Mononuclear cell (primary cell): ENCODE measurements around the gene MEIOSIN. TPM values are rescaled to one million over a fixed set of nuclear protein-coding genes. Genes with fewer than 3 reads are reported as not detected.

ENCODE experiments used
- H3K27me3 ChIP-seq: 2 replicates; pipeline ENCODE4 v1.6.0; 2011; ENCODE audit warnings: low read length, control low read depth; ENCODE audit not compliant: insufficient read depth
- H3K4me1 ChIP-seq: 2 replicates; pipeline ENCODE4 v1.5.1; 2011; ENCODE audit warnings: mild to moderate bottlenecking, low read length, control low read depth; ENCODE audit not compliant: insufficient read depth
- H3K4me3 ChIP-seq: 2 replicates; pipeline ENCODE4 v1.5.1; 2011; ENCODE audit warnings: mild to moderate bottlenecking, low read length, moderate library complexity
- H3K9me3 ChIP-seq: 2 replicates; pipeline ENCODE4 v1.5.1; 2011; ENCODE audit warnings: low read depth, mild to moderate bottlenecking, control low read depth, low read length
- total RNA-seq: library from RNA; depleted of rRNA; stranded (reverse); fragments of >200 nt; gene quantifications from one replicate; pipeline ENCODE4 v1.2.3, GENCODE V29; 2012

Gene MEIOSIN
- total RNA-seq, 1 donor = not detected

DNA sequence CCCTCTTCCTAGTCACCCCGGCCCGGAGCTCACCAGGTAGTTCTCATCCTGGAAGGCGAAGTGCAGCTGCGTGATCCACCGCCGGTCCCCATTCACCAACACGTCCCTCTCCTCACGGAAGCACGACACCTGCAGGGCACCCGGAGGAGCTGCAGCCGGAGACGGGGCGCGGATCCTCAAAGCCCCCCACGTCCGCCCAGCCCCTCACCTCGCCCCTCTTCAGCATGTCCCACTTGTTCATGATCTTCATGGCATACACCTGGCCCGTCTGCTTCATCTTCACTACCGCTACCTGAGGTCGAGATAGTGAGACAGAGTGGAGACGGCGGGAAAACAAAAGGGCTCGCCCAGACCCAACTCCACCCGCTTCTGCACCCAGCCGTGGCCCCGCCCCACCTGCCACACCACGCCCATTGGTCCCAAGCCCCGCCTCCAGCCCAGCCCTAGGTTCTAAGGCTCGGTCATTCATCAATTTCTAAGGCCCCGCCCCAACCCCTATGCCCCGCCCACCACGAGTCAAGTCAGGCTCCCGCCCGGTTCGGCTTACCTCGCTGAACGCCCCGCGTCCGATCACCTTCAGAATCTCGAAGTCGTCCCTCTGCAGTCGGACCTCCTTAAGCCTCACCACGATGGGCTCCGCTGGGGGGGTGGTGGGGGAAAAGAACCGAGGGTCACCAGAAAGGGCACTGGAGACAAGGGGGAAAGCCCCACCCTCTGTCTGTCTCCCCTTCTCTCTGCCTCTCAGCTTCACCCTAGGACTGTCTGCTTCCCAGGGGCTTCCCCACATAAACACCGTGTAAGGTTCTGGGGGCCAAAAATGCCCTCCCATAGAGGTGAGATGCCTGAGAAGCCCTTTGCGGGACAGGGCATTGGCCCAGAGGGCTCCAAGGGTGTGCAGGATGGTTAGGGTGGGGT lies 46.2 kb downstream of the MEIOSIN start:
- H3K4me3 ChIP-seq = no peak overlapping the region
- no peaks in the 10 kb centered on the region for H3K9me3 ChIP-seq
- peaks cover 18% of the 10 kb centered on the region for H3K4me1 ChIP-seq
- peaks cover 57% of the 10 kb centered on the region for H3K27me3 ChIP-seq

DNA sequence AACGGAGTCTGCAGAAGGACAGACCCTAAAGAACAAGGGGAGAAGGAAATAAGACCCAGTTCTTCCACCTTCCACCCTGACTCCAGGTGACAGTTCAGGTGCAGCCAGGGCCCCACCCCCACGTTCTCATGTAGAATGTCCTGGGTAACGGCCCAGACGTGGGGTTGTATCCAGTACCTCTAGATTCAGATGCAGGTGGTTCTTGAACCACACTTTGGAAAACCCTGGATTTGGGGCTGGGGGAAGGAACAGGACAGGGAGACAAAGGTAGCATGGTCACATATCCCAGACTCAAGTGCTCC lies 46.9 kb downstream of the MEIOSIN start:
- H3K27me3 ChIP-seq = peaks cover 57% of the 10 kb centered on the region
- peaks cover 18% of the 10 kb centered on the region for H3K4me1 ChIP-seq
- no peak overlapping the region for H3K4me3 ChIP-seq
- H3K9me3 ChIP-seq = no peaks in the 10 kb centered on the region

DNA sequence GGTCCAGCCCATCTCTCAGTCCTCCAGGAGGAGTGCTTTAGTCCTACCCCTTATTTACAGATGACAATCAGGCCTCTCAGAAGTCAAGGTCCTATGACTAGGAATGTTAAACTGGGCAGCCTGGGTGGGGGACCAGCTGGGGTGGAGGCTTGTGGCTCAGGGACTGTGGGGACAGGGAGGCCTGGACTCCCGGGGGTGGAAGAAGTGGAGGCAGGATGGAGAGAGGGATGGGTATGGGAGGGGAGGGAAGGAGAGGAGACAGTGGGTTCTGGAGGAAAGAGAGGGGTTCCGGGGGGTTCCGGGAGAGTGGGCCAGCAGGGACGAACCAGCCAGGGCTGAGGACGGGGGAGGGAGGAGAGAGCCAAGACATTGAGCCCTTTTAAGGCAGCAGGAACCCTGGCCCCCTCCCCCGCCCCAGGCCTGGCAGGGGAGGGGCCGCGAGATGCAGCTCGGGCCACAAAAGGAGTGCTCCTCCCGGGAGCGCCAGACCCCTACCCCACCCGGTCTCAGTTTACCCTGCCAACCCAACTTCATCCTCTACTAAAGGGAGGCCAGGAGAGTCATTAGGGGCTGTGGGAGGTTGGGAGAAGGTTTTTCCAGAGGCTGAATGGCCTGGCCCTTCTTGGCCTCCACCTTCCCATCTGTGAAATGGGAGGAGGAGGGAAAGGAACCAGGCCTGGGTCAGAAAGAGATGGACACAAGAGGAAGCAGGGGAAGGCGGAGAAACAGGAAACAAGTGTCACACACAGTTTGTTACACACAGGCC lies 47.4 kb downstream of the MEIOSIN start:
- H3K4me3 ChIP-seq = no peak overlapping the region
- peaks cover 18% of the 10 kb centered on the region for H3K4me1 ChIP-seq
- no peaks in the 10 kb centered on the region for H3K9me3 ChIP-seq
- H3K27me3 ChIP-seq = peaks cover 61% of the 10 kb centered on the region

DNA sequence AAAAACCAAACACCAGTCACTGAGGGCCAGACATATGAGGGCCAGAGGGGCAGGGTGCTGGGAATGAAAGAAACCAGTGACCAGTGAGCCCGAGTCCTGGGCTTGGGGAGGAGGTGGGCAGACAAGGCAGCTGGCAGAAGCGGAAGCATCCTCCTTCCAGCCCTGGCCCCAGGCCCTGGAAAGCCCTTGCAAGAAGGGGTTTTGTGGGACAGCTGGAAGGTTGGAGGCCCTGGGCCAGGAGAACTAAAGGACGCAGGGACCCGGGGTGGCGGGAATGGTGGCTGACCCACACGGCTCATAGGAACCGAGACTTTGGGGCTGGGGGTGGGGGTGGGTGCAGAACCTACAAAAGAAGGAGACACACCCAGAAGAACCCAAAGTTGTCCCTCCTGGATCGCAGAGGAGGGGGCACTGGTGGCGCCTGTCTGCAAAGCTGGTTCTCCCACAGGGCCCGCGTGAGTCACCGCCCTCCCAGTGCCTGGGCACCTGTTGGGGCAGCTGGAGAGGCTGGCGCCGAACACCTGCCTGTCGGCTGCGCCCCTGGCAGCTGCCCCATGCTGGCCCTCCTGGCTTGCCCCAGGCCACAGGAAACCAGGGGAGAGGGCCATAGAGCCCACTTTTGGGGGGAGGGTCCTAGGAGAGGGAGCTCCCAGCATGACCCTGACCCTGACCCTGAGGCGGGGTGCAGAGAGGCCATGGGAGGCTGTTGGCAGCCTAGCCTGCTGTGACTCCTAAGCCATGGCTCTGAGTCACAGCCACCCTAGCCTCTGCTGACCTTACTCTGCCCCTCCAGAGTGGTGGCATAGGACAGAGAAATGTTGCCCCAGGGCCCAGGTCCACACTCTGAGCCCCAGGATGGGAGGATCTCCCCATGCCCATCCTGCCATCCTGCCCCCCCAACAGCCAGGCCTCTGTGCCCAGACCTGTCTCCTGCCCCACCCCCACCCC lies 48.2 kb downstream of the MEIOSIN start:
- Histone ChIP-seq H3K9me3 (no peaks in the 10 kb centered on the region), H3K4me1 (peaks cover 18% of the 10 kb centered on the region), H3K27me3 (peaks cover 63% of the 10 kb centered on the region), H3K4me3 (no peak overlapping the region)

DNA sequence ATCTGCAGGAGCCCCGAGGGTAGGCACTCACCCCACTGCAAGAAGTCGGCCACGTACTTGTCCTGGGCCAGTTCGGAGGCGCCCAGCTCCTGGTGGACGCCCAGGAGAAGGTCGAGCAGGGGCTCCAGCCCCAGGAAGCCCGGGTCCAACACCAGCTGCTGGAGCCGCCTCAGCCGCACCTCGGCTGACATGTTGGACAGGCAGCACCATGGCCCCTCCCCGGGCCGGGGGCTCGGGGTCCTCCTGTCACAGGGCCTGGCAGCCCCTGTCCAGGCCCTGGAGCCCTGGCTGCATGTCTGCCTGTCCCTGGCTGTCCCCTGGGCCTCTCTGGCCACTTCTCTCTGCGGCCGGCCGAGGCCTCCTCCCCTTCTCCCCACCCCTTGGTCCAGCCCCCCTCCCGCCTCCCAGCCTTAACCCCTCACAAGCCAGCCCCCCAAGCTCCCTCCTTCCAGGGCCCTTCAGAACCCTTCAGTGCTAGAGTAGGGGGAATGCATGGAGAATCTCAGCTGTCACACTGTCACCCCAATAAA lies 49.0 kb downstream of the MEIOSIN start, which contains the start of gene DMPK:
TSS of gene DMPK (minus strand) at position 329 of the 530 bp plus-strand sequence. CDS start at position 191, 138 bp downstream.
- Histone ChIP-seq H3K4me1 (peaks cover 18% of the 10 kb centered on the region), H3K27me3 (peaks cover 65% of the 10 kb centered on the region), H3K9me3 (no peaks in the 10 kb centered on the region), H3K4me3 (no peak within 1 kb of the TSS)

DNA sequence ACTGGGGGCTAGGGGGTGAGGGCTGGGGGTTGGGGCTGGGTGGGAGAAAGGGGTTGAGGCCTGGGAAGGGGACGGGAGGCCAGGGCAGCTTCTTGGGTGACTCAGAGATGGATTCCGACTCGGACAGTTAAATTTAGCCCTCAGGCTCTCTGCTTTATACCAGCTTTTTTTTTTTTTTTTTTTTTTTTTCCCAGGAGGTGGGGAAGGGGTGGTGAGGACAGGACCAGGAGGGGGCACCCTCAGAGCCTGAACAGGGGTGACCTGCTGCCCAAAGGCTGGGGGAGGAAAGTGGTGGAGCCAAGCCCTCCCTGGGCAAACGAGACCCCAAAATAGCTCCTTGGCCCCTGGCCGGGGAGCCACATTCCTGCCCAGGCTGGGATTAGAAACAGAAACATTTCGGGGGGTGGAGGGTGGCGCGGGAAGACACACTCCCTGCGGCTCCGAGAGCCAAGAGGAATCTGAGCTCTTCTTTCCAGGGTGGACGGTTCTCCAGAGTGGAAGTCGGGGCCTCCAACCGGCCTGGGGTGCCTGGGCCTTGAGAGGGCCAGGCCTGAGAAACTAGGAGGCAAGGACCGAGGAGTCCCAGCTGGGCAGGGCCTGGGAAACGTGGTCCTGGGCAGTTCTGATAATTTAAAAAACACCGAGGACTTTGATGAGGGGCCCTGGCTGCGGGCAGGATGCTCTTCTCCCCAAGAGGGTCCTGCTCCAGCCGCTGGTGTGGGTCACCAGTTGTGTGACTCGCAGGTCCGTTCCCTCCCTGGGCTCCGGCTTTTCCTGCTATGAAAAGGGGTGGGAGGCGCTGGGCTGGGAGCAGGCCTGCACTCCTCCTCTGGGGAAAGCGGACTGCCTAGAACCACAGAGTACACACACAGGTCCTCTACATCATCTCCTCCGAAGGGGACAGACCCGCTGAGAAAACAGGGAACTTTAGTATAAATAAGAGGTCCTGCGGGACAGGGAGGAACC lies 49.9 kb downstream of the MEIOSIN start:
- Histone ChIP-seq H3K4me3 (no peak overlapping the region), H3K4me1 (peaks cover 18% of the 10 kb centered on the region), H3K9me3 (no peaks in the 10 kb centered on the region), H3K27me3 (peaks cover 69% of the 10 kb centered on the region)

DNA sequence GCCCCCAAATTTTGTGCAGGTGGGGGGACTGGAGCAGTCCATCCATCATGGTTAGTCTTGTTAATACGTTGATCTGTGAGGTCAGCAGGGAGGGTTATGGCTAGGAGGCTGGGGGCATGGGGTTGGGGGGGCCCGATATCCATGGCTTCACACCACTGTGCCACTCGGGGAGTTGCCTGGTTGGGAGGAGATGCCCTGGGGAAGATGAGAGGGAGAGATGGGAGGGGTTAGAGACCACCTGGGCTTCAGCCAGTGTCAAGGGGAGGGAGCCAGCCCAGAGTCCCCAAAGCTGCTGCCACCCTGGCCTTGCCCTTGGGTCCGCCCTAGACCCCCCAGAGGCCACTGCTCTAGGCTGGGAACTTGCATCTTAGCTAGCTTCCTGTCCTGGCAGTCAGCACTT lies 50.9 kb downstream of the MEIOSIN start:
- Histone ChIP-seq H3K4me3 (no peak overlapping the region), H3K4me1 (peaks cover 13% of the 10 kb centered on the region), H3K27me3 (peaks cover 71% of the 10 kb centered on the region), H3K9me3 (no peaks in the 10 kb centered on the region)

DNA sequence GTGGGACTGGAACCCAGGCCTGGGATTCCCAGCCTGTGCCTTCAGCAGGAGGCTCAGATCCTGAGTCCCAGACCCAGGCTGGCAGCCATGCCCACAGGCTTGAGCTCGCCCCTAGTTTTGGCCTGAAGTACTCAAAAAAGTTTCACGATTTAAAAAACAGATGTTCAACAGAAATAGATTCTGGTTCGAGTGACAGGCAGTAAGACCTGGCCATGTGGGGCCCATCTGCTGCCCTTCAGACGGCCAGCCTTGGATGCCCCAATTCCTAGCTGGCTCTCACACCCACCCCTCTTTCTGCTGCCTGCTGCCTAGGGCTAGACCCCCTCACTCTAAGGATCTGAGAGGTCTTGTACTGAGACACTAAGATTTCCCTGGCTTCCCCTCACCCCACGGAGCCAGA lies 51.9 kb downstream of the MEIOSIN start:
- Histone ChIP-seq H3K4me3 (no peak overlapping the region), H3K4me1 (peaks cover 4% of the 10 kb centered on the region), H3K27me3 (peaks cover 67% of the 10 kb centered on the region), H3K9me3 (no peaks in the 10 kb centered on the region)

DNA sequence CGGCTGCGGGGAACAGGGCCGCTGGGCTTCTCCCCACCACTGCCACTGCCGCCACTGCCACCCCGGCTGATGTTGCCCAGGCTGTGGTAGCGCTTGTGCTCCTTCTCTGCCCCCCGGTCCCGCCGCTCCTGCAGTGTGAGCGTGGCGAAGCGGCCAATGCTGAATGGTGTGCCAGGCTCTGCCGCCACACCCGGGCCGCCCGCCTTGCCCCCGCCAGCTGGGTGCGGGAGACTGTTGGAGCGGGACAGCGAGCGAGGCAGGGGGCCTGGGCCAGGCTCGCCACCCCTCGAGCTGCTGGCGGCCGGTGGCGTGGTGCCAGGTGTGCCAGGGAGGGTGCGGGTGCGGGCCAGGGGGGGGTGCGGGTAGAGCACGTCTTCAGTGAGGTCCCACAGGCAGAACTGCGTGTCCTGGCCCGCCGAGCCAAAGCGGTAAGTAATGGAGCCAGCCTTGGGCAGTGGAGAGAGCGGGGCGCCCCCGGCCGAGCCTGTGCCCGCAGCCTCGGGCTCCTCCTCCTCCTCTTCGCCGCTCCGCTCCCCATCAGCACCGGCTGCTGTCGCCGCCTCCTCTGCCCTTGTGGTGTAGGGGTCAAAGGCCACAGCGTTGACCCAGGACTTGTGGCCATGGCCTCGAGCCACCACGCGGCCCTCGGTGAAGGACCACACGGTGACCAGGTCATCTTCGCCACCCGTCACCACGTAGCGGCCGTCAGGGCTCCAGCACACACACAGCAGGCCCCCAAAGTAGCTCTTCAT lies 52.7 kb downstream of the MEIOSIN start:
- Histone ChIP-seq H3K4me3 (no peak overlapping the region), H3K27me3 (peaks cover 59% of the 10 kb centered on the region), H3K4me1 (peaks cover 10% of the 10 kb centered on the region), H3K9me3 (no peaks in the 10 kb centered on the region)

DNA sequence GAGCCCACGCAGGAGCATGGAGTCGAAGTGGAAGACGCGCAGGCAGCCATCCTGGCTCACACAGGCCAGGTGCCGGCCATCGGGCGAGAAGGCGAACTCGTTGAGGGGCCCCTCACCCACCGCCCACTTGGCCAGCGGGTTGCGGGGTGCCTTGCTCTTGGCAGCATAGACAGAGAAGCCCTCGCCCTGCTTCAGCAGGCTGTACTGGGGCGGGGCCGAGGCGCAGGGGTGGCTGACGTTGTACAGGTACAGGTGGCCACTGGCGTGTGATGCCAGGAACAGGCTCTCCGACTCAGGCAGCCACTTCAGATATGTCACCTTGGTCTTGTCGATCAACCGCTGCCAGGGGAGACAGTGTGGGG lies 53.3 kb downstream of the MEIOSIN start:
- Histone ChIP-seq H3K27me3 (peaks cover 55% of the 10 kb centered on the region), H3K9me3 (no peaks in the 10 kb centered on the region), H3K4me3 (no peak overlapping the region), H3K4me1 (peaks cover 13% of the 10 kb centered on the region)

DNA sequence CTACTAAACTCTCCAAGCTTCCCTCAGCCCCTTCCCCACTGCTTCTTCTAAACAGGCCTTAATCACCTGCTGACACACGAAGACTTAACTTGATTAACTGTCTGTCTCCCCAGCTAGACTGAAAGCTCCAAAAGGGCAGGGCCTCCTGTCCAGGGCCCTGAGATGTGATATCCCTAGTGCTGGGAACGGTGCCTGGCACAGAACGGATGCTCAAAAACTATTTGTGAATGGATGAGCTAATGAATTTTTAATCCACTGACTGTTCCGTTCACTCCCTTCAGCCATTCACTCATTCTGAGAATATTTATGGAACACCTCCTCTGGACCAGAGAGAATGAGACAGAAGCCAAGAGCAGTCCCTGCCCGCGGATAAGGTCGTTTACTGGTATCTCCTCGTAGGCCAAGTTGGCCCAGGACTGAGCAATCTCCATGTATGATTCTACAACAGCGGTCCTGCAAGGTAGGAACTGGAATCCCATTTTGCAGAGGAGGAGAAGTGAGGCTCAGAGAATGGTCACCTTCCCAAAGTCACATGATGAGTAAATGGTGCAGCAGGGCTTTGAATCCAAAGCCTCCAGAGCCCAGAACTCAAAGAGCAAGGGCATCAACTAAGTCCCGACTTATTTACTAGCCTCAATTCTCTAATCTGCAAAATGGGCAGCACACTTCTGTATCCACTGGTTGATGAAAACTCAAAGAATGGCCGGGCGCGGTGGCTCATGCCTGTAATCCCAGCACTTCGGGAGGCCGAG lies 56.0 kb downstream of the MEIOSIN start:
- peaks cover 52% of the 10 kb centered on the region for H3K27me3 ChIP-seq
- H3K4me1 ChIP-seq = peaks cover 34% of the 10 kb centered on the region

DNA sequence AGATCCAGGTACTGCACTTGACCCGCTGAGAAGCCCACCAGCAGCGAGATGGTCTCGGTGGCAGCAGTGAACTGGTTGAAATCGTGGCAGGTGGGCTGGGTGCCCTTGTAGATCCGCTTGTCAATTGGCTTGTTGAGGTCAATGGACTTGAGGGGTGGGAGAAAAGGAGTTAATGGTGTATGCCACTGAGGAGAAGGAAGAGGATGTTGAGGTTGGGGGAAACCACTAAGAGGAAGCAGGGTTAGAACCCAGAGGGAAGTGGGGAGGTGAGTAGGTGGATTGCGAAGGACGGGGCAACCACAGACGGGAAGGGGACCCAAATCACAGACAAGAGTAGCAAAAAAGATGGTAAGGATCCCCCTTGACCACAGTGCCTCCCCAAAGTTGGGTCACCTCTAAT lies 57.7 kb downstream of the MEIOSIN start:
- Histone ChIP-seq H3K4me3 (no peak overlapping the region), H3K27me3 (peaks cover 58% of the 10 kb centered on the region), H3K4me1 (peaks cover 34% of the 10 kb centered on the region)

More for the DNA sequence above, 56.0 kb downstream of the MEIOSIN start:
- no peak overlapping the region for H3K4me3 ChIP-seq
- no peaks in the 10 kb centered on the region for H3K9me3 ChIP-seq

More for the DNA sequence above, 57.7 kb downstream of the MEIOSIN start:
- H3K9me3 ChIP-seq = no peaks in the 10 kb centered on the region
